SK-N-SH (cell line): ENCODE measurements around the gene DEPDC7. TPM values are rescaled to one million over a fixed set of nuclear protein-coding genes. Genes with fewer than 3 reads are reported as not detected.

ENCODE experiments used
- CTCF ChIA-PET: fragments of 300-600, 350-600 bp; formaldehyde crosslinking; extraction: SDS; loops from one replicate; lab custom pipeline; 2021; lab: Yijun Ruan, JAX
- POLR2A ChIA-PET: fragments of 350-600 bp; sonication (Branson Sonifier 250); formaldehyde crosslinking; extraction: SDS; loops from one replicate; lab custom pipeline; 2020; ENCODE audit warnings: antibody characterized with exemption, inconsistent platforms; lab: Yijun Ruan, JAX
- DNase-seq: peaks from one replicate; pipeline ENCODE4 v3.0.0; 2012
- H2AFZ ChIP-seq: fragments of 200-600 bp; sonication (generic); 2 replicates; pipeline ENCODE4 v1.8.1; 2016; ENCODE audit warnings: antibody characterized with exemption, mild to moderate bottlenecking, low read depth
- H3F3A ChIP-seq: fragments of 200-600 bp; sonication (generic); replicated peaks from 2 replicates; pipeline ENCODE3; 2016; ENCODE audit warnings: antibody characterized with exemption, mild to moderate bottlenecking; ENCODE audit not compliant: insufficient read depth
- H3K27ac ChIP-seq, 2 experiments: fragments of 200-500 bp in 1 of 2; fragments of 200-600 bp in 1 of 2; sonication (Bioruptor generic) in 1 of 2; sonication (generic), shearing (Covaris generic) in 1 of 2; 2 replicates each; pipeline versions ENCODE4 v1.5.1 to v1.6.1; 2014 to 2016; ENCODE audit warnings: low read depth in 2 of 2, inconsistent platforms in 1 of 2, low read length in 1 of 2, mild to moderate bottlenecking in 1 of 2, mixed read lengths in 1 of 2
- H3K27me3 ChIP-seq: fragments of 200-600 bp; sonication (generic), shearing (Covaris generic); 2 replicates; pipeline ENCODE4 v1.6.1; 2016; ENCODE audit warnings: mixed run types; ENCODE audit not compliant: insufficient read depth
- H3K36me3 ChIP-seq, 2 experiments: fragments of 200-500 bp in 1 of 2; fragments of 200-600 bp in 1 of 2; sonication (Bioruptor generic) in 1 of 2; sonication (generic) in 1 of 2; replicated peaks in 1 of 2; 2 replicates each; pipeline versions ENCODE3 to v1.5.1; 2014 to 2016; ENCODE audit warnings: low read length in 1 of 2, mild to moderate bottlenecking in 1 of 2; ENCODE audit not compliant: insufficient read depth in 2 of 2, control insufficient read depth in 1 of 2
- H3K4me1 ChIP-seq, 2 experiments: fragments of 200-500 bp in 1 of 2; fragments of 200-600 bp in 1 of 2; sonication (Bioruptor generic) in 1 of 2; sonication (generic), shearing (Covaris generic) in 1 of 2; 2 replicates each; pipeline versions ENCODE4 v1.5.1 to v1.6.1; 2014 to 2016; ENCODE audit warnings: low read depth in 1 of 2, low read length in 1 of 2, mixed run types in 1 of 2; ENCODE audit not compliant: insufficient read depth in 2 of 2, control insufficient read depth in 1 of 2
- H3K4me2 ChIP-seq: fragments of 200-600 bp; sonication (generic), shearing (Covaris generic); 2 replicates; pipeline ENCODE4 v1.6.1; 2017; ENCODE audit warnings: mixed run types
- H3K4me3 ChIP-seq, 2 experiments: fragments of 200-500 bp in 1 of 2; fragments of 200-600 bp in 1 of 2; sonication (Bioruptor generic) in 1 of 2; sonication (generic), shearing (Covaris generic) in 1 of 2; 2 replicates each; pipeline versions ENCODE4 v1.5.1 to v1.8.1; 2014 to 2016; ENCODE audit warnings: low read depth in 2 of 2, inconsistent platforms in 1 of 2, low read length in 1 of 2, mild to moderate bottlenecking in 1 of 2, mixed read lengths in 1 of 2, moderate library complexity in 1 of 2
- H3K79me2 ChIP-seq: fragments of 200-600 bp; sonication (generic); 2 replicates; pipeline ENCODE4 v1.8.1; 2017; ENCODE audit warnings: mild to moderate bottlenecking; ENCODE audit not compliant: insufficient read depth
- H3K9ac ChIP-seq: fragments of 200-600 bp; sonication (generic); 2 replicates; pipeline ENCODE4 v1.6.1; 2017; ENCODE audit warnings: mixed run types
- H3K9me2 ChIP-seq: fragments of 200-600 bp; sonication (generic); 2 replicates; pipeline ENCODE4 v1.6.1; 2017; ENCODE audit warnings: mixed run types
- H3K9me3 ChIP-seq: fragments of 200-600 bp; sonication (generic); 2 replicates; pipeline ENCODE4 v1.6.1; 2017; ENCODE audit warnings: mixed run types, mild to moderate bottlenecking, moderate library complexity
- H4K20me1 ChIP-seq: fragments of 200-600 bp; sonication (generic); 2 replicates; pipeline ENCODE4 v1.6.1; 2017; ENCODE audit warnings: mild to moderate bottlenecking, mixed run types; ENCODE audit not compliant: insufficient read depth
- ELF1 ChIP-seq: IDR thresholded peaks from 2 replicates; pipeline ENCODE4 v1.4.0; 2012
- EP300 ChIP-seq, 2 experiments: IDR thresholded peaks; 2 replicates each; pipeline versions ENCODE4 v1.4.0 to v1.6.1; 2012; ENCODE audit warnings: borderline replicate concordance in 1 of 2, low read depth in 1 of 2, low read length in 1 of 2
- EZH2phosphoT487 ChIP-seq: fragments of 200-600 bp; sonication (generic); IDR thresholded peaks from 2 replicates; pipeline ENCODE4 v1.6.1; 2017; ENCODE audit warnings: low read depth, mixed run types, mild to moderate bottlenecking, antibody characterized with exemption, moderate library complexity, borderline replicate concordance
- FOXJ3 ChIP-seq: sonication (generic); formaldehyde crosslinking; IDR thresholded peaks from 2 replicates; pipeline ENCODE4 v1.5.1; 2020; ENCODE audit warnings: mild to moderate bottlenecking, missing genetic modification reagents
- JUND ChIP-seq: IDR thresholded peaks from 2 replicates; pipeline ENCODE4 v1.4.0; 2012
- NFIC ChIP-seq: IDR thresholded peaks from 2 replicates; pipeline ENCODE4 v1.4.0; 2012; ENCODE audit warnings: borderline replicate concordance
- NRF1 ChIP-seq: IDR thresholded peaks from 2 replicates; pipeline ENCODE4 v1.6.1; 2012; ENCODE audit warnings: low read depth, mild to moderate bottlenecking, low read length
- RAD21 ChIP-seq: IDR thresholded peaks from 2 replicates; pipeline ENCODE4 v1.6.1; 2012; ENCODE audit warnings: mild to moderate bottlenecking, low read length
- RCOR1 ChIP-seq: fragments of 150-350 bp; IDR thresholded peaks from 2 replicates; pipeline ENCODE4 v1.6.1; 2017; ENCODE audit warnings: antibody characterized with exemption, low read length
- RFX5 ChIP-seq: IDR thresholded peaks from 2 replicates; pipeline ENCODE4 v1.6.1; 2012; ENCODE audit warnings: mild to moderate bottlenecking, improper control_type of control experiment, low read length
- SIN3A ChIP-seq: IDR thresholded peaks from 2 replicates; pipeline ENCODE4 v1.6.1; 2012; ENCODE audit warnings: low read depth, mild to moderate bottlenecking, low read length, moderate library complexity, borderline replicate concordance
- SMC3 ChIP-seq: IDR thresholded peaks from 2 replicates; pipeline ENCODE4 v1.6.1; 2012; ENCODE audit warnings: low read depth, low read length, improper control_type of control experiment
- TCF12 ChIP-seq: IDR thresholded peaks from 2 replicates; pipeline ENCODE4 v1.4.0; 2012
- TEAD4 ChIP-seq: IDR thresholded peaks from 2 replicates; pipeline ENCODE4 v1.4.0; 2012; ENCODE audit warnings: mild to moderate bottlenecking, borderline replicate concordance; ENCODE audit not compliant: insufficient read depth
- YY1 ChIP-seq: IDR thresholded peaks from 2 replicates; pipeline ENCODE4 v1.4.0; 2012; ENCODE audit warnings: low read depth, mild to moderate bottlenecking
- ZBTB33 ChIP-seq: IDR thresholded peaks from 2 replicates; pipeline ENCODE4 v1.4.0; 2012; ENCODE audit warnings: low read depth, borderline replicate concordance
- WGBS: methylation state at CpG from one replicate; pipeline ENCODE4 v1.1.6; 2017; ENCODE audit warnings: low lambda C conversion rate; 5-methylcytosine and 5-hydroxymethylcytosine counted together
- polyA plus RNA-seq, 3 experiments: library from polyadenylated mRNA; depleted of rRNA; stranded (reverse); fragments of >200 nt; gene quantifications; 2 replicates each; pipeline ENCODE4 v1.2.3, GENCODE V29; 2012
- TF ChIP-seq, protein P1 (sequence below): IDR thresholded peaks from 2 replicates; pipeline ENCODE4 v1.4.0; 2012; ENCODE audit warnings: low read depth
- TF ChIP-seq, protein P2 (sequence below): IDR thresholded peaks from 2 replicates; pipeline ENCODE4 v1.4.0; 2012; ENCODE audit warnings: low read depth, borderline replicate concordance
- TF ChIP-seq, protein P3 (sequence below): fragments of 150-350 bp; IDR thresholded peaks from 2 replicates; pipeline ENCODE4 v1.6.1; 2016; ENCODE audit warnings: mild to moderate bottlenecking, low read depth, low read length

The DEPDC7 gene
- polyA plus RNA-seq, 1 of the 3 experiments (the other 2 are of a cell fraction), result 9.7 TPM

DNA sequence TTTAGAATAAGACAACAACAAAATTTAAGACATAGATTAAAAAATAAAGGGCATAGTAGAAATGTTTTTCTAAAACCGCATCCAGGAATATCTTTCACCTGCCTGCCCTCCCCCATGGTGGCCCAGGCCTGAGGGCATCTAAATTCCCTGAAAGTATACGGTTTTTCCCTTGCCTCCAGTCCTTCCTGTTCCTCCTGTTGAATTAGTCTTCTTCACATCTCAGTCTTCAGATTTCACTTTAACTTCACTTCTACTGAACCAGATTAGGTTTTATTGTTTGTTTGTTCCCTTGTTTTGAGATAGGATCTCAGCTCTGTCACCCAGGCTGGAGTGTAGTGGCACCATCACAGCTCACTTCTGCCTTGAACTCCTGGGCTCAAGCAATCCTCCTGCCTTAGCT, 33.1 kb upstream of the DEPDC7 start (continued):
- TF ChIP-seq ZBTB33 (no peak), TEAD4 (no peak), EZH2phosphoT487 (no peak), SIN3A (no peak), RAD21 (no peak)

DNA sequence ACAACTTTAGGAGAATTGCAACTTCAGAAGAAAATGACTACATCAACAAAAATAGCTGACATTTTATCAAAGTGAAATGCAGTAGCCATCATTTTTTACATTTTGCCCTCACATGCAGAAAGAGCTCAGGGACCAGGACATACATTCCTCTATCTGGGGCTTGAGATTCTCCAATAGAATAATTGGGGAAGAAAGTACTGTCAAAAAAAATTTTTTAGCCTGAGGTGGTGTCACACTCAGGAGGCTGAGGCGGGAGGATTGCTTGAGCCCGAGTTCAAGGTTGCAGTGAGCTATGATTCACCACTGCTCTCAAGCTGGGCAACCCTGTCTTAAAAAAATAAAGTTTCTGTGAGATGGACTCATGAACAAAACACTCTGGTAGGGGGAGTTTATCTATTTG, 32.2 kb upstream of the DEPDC7 start:
- ChIA-PET CTCF (interaction anchor here (0.7 to 0.8 kb wide), 2 partner anchors 83 to 268 kb away, joined by 3 read pairs; no protein-coding TSS in a partner anchor), POLR2A (no interaction called here)
- TF ChIP-seq SMC3, result no peak
- TF ChIP-seq, protein P1, sequence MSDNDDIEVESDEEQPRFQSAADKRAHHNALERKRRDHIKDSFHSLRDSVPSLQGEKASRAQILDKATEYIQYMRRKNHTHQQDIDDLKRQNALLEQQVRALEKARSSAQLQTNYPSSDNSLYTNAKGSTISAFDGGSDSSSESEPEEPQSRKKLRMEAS, result no peak
- TF ChIP-seq NFIC, result no peak
- no peak for TF ChIP-seq NRF1
- TF ChIP-seq YY1, result no peak
- no peak for TF ChIP-seq SIN3A
- TF ChIP-seq, protein P2, sequence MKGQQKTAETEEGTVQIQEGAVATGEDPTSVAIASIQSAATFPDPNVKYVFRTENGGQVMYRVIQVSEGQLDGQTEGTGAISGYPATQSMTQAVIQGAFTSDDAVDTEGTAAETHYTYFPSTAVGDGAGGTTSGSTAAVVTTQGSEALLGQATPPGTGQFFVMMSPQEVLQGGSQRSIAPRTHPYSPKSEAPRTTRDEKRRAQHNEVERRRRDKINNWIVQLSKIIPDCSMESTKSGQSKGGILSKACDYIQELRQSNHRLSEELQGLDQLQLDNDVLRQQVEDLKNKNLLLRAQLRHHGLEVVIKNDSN, result no peak
- no peak for TF ChIP-seq RFX5
- TF ChIP-seq EZH2phosphoT487, result no peak
- TF ChIP-seq, protein P3, sequence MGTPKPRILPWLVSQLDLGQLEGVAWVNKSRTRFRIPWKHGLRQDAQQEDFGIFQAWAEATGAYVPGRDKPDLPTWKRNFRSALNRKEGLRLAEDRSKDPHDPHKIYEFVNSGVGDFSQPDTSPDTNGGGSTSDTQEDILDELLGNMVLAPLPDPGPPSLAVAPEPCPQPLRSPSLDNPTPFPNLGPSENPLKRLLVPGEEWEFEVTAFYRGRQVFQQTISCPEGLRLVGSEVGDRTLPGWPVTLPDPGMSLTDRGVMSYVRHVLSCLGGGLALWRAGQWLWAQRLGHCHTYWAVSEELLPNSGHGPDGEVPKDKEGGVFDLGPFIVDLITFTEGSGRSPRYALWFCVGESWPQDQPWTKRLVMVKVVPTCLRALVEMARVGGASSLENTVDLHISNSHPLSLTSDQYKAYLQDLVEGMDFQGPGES, result no peak
- TF ChIP-seq EP300 (IDR thresholded peaks at IDR 0.05; ENCODE audit: borderline replicate concordance in 1 of 2, low read depth in 1 of 2, low read length in 1 of 2), result no peak
- no peak for TF ChIP-seq ZBTB33
- no peak for TF ChIP-seq JUND
- TF ChIP-seq FOXJ3 (CRISPR knock-in tag), result no peak
- TF ChIP-seq TCF12, result no peak
- no peak for TF ChIP-seq RCOR1
- TF ChIP-seq ELF1, result no peak
- TF ChIP-seq RAD21, result no peak
- Histone ChIP-seq H3K4me2 (no peak overlapping the region), H3K9ac (no peak overlapping the region), H3K9me3 (no peaks in the 10 kb centered on the region), H3F3A (no peaks in the 10 kb centered on the region), H3K27ac (no peak overlapping the region), H3K4me3 (no peak overlapping the region), H3K4me1 (no peaks in the 10 kb centered on the region), H2AFZ (no peak overlapping the region), H3K36me3 (peaks cover 13 to 18% of the 10 kb centered on the region in 2 experiments), H3K27me3 (no peaks in the 10 kb centered on the region), H3K79me2 (no peaks in the 10 kb centered on the region), H4K20me1 (no peaks in the 10 kb centered on the region), H3K9me2 (no peaks in the 10 kb centered on the region)
- no peak for DNase-seq
- 89% methylated on average over 2 of the region's 2 CpGs for WGBS
